HG03060 (cell line): ENCODE data around the gene PRPF8.

Source experiments
- ATAC-seq: cut with Tn5 transposase; IDR thresholded peaks from one replicate; pipeline ENCODE4 v1.9.1; 2021; ENCODE audit warnings: low read depth, moderate number of reproducible peaks; ENCODE audit not compliant: unreplicated experiment

The PRPF8 gene

DNA sequence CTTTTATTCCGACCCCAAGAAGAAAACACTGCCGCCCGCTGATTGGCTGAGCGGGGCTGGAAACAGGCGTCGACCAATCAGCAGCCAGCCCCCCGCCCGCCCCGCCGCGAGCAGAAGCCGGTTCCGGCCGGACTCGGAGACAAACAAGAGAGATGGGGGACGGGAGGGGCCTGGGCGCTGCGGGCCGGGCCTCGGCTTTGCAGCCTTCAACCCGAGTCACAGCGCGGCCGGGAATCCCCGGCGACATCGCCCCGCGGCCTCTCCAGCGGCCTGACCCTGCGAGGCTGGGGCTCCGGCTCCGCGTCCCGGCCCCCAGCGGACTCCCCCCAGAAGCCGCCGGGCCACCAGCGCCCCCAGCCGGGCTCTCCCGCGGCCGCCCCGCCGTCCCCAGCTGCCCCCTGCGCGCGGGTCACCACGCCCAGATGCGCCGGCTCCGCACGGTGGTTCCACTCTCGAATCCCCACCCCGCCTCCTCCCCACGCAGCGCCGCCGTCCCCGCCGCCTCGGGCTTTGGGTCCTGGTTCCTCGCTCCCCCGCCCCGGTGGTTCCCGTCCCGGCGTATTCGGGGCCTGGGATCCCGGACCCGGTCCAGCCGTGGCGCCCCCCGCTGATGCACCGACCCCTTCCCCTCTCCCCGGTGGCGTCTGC lies 55.7 kb downstream of the PRPF8 start:
- no peak for ATAC-seq

DNA sequence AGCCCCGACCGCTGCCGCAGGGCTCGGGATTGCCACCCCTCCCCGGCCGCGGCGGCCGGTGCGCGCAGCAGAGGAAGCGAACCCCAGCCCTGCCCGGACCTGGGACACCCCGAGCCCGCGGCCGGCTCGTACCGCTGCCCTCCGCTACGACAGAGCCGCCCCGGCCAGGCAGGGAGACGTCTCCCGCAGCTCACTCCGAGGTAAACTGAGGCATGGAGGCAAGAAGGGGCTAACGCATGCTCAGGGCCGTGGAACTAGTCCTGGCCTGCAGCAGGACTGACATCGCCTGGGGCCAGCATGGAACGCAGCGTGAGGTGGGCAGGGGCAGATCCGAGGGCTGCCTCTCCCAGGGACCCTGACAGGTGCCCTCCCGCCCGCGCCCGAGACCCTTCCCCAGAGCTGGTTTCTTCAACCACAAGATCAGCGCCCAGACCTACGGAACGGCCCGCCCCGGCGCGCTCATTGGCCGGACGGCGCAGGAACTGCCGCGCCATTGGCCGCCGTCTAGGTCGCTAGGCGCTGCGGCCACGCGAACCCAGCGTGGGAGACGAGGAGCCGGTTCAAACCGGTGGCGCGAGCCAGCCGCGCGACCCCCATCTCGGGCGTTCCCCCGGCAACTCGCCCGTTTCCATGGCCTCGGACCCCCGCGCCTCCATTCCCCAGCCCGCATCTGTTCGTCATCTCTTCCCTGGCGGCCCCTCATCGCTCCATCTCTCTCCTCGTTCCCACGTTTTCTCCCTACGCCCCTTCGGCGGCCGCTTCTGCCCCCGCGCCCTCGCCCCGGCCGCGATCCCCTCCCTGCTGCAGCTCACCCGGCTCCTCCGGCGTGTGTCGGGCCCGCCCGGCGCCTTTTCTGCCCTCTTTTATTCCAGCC lies 56.4 kb downstream of the PRPF8 start, which contains the start of gene SLC43A2:
Gene SLC43A2 (minus strand): TSS at position 853 of the 874 bp plus-strand sequence. CDS start 960 bp downstream, outside the sequence.
- no peak for ATAC-seq

DNA sequence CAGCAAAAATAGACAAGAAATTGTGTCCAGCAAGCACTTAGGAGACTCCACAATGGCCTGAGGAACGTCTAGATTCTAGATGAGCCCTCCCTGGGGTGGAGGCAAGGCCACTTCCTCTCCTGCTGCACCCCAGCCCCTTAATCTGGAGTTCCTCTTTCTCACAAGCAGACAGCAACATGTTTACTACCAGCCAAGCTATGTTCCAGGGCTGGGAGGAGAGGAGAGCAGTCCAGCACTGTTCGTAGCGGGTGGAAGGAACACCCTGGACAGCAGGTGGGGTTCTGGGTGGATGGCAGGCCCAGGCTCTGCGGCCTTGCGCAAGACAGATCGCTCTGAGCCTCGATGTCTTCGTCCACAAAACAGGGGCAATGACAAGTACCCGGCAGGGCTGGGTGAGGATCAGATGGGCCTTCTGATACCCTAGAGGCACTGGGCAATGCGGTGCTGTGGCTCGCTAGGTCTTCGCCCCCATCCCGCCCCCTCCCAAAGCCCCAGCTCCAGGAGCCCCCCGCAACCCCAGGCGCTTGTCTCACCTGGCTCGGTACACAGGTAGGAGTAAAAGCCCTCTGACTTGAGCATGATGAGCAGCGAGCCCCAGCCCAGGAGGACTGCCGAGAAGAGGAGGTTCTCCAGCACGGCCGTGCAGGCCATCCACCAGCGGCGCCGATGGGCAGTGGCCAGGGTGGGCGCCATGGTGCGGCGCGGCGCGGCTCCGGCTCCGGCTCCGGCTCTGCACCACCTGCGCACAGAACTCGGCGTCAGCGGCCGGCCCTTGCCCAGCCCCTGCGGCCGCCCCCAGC lies 57.3 kb downstream of the PRPF8 start:
- ATAC-seq, result no peak

DNA sequence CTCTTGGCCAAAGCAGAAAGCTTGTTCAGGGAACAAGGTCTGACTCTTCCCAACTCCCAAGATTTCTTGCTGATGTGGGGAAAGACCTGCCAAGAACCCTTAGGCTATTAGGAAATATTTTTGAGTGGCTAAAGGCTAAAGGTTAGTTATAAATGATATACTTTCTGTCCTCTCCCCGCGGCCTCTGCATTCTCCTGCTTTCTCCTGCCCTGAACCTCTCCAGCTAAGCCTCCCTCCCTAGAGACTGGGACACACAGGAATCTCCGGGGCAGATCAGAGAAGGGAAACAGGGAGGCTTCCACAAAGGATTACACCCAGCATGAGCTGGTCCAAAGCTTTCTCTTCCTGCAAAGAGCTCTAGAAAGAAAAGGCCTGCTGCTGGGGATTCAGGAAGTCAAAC lies 58.3 kb downstream of the PRPF8 start:
- ATAC-seq, result no peak

DNA sequence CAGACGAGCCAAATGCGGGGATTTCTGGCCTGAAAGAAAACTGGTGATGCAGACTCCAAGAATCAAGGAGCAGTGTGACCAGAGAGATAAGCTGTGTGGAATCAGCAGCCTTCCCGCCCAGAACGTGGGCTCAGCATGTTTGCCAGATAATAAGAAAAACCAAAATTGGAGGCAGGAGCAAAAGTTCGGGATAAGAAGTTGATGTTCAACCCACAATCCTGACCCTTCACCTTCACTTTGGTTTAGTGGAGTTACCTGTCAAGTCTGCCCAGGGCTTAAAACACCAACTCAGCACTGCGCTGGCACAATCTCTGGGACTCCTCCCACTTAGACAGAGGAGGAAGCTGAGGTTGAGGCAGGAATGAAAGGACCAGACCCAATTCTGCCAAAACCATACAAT lies 59.1 kb downstream of the PRPF8 start:
- ATAC-seq, result no peak

DNA sequence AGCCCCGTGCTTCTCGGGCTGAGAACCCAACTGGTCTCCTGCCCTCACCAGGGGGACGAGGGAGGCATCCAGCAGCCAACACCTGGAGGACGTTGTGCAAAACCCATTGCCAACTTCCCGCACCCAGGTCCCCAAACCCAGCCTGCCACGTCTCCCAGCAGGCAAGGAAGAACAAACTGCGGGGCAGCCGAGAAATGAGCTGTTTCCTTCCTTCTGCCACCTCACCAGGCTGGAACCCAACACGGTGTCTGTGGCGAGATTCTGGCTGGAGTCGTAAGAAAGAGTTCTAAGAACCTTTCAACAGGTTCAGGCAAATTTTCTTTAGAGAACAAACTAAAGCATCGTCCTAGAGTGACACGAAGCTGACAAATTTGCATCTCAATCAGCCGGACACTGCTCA lies 59.6 kb downstream of the PRPF8 start:
- ATAC-seq, result no peak

DNA sequence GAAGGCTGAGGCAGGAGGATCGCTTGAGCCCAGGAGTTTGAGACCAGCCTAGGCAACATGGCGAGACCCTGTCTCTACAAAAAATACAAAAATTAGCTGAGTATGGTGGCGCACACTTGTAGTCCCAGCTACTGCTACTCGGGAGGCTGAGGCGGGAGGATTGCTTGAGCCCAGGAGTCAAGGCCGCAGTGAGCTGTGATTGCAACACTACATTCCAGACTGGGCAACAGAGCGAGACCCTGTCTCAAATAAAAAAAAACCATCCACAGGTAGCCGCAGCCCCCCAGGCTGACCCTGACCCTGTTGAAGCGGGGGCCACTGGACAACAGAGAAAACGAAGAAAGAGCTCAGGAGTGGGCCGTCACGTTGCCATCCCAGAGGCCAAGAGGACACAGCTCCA lies 60.0 kb downstream of the PRPF8 start:
- no peak for ATAC-seq

DNA sequence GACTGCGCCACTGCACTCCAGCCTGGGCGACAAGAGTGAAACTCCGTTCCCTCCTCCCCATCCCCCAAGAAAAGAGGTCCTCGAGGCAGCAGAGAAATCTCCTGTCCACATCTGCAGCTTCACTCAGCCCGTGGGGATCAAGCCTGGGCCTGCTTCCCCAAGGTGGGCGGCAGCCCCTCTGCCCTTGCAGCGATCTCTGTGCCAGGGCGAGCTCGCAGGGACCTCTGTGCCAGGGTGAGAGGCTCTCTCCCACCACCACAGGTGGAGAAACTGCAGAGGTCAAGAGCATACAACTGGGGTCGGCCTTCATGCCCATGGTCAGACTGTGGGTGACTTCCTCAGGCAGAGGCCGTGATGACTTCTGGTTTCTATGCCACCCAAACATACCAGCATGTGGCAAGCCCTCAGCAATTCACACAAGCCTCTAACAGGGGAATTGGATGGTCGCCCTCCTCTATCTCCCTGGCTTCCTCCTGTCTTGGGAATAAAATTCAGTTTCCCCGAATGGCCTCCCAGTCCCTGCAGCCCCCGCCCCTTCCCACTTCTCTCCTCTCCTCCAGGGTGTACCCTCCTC lies 61.5 kb downstream of the PRPF8 start:
- no peak for ATAC-seq

DNA sequence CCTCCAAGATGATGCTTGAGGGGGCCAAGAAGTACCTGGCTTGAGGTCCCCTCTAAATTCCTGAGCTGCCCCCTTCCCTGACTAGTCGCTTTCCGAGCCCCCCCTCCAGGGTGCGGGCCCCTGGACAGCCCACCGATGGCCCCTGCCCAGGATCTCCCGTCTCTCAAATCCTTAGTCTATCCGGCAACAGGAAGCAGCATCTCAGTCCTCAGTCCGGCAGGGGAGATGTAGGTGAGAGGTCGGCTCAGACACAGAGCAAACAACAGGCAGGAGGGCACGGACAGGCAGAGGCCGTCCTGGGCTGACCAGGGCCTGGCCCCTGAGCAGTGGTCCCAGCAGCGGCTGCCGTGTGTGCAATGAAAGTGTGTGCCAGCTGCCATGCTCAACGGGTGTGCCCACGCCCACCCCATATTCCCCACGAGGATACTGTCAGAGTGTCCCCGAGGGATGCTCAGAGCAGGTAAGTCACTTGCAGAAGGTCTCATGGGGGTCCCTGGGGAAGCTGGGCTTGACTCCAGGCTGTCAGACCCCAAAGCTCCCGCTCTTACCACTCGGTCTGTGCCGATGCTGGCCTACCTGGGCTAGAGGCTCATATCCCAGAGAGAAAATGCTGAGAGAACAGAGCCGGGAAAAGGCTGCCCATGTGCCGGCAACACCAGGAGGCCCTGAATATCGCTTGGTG lies 63.3 kb downstream of the PRPF8 start:
- no peak for ATAC-seq

DNA sequence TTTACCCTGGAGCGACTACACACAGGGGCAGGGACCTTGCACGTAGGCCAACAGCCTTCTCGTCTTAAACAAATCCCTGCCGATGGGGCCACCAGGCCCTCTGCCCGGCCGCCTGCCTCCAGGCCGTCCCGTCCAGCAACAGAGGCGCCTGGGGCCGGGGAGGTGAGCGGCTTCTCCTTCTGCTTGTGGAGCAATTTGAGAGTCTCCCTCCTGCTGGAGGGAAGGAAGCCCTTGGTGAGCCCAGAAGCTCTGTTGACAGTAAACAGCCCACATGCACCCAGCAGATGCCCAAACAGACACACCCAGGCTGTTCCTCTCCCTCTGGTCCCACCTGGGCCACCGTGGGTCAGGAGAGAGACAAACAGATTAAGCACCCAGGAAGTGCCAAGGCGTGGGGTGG lies 64.2 kb downstream of the PRPF8 start:
- no peak for ATAC-seq

DNA sequence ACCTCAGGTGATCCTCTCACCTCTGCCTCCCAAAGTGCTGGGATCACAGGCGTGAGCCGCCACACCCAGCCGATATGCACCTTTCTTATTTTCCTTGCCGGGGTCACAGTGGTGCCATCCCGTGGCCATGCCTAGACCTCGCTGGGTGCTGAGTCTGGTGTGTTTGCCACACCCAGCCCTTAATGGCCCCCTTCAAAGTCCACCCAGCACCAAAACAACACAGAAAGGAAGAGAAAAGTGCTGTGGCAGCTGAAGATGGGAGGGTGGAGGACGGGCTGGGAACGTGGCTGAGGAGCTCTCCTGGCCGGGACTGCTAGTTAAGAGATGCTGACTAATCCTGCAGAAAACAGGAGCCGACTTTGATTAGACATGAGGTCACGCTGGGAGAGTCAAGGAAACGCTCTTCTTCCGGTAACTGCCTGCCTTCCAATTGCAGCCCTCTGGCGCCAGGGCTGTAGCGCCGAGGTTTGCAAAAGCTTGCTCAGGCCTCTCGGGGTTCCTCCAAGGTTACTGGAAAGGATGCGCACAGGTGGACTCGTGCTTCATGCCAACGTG lies 67.0 kb downstream of the PRPF8 start:
- ATAC-seq, result no peak

DNA sequence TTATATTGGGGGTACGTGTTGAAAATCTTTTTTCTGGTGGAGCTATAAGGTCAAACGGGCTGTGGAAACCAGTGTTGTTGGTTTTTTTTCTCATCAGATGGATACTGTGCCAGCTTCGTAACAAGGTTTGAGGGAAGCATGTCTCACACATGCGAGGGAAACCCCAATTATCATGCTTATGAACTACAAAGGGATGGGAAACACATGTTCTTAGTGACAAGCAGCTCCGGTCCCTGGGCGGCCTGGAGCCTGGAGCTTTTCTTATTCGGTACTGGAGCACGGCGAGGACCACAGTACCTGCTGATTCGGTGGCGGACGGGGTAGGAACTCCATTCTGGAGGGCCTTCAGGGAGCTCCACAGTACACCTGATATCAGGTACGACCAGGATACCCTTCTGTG lies 68.6 kb downstream of the PRPF8 start:
- no peak for ATAC-seq

DNA sequence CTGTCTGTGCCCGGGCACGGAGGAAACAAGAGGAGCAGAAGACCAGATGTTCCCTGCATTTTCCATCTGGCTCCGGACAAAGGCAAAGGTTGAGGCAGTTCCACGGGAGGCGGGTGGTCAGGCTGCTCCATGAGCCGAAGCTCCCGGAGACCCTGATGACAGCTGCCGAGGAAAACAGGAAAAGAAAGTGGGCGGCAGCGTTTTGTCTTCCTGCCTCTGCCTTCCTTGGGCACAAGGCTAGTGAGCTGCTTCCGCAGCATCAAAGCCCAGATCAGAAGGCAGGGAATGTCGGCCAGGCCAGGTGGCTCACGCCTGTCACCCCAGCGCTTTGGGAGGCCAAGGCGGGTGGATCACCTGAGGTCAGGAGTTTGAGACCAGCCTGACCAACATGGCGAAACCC lies 72.3 kb downstream of the PRPF8 start:
- no peak for ATAC-seq

DNA sequence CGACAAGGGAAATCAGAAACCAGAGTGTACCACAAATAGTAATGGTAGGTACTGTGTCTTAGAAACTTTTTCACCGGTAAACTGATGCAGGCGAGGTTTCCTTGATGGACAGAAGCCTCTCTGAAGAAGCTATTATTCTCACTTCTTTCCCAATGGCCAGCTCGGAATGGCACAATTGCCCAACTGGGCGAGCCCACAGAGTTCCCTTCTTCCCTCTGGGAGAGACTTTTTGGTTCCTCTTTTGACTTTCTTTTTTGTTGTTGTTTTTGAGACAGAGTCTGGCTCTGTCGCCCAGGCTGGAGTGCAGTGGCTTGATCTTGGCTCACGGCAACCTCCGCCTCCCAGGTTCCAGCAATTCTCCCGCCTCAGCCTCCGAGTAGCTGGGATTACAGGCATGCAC lies 73.0 kb downstream of the PRPF8 start:
- no peak for ATAC-seq

DNA sequence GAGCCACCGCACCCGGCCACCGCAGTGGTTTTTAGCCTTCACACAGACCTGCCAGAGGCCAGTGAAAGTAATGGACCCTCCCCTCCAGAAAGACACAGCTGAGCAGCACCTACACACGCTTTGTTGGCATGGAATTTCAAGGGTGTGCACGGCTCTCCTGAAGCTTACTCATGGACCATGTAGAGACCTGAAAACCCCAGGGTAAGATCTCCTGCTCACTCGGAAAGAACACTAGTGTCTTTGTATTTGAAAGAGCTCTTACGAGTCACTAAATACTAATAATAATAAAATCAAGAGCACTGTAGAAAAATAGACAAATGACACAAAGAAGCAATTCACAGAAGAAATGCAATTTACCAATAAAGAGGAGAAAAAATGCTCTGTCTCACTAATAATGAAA lies 76.0 kb downstream of the PRPF8 start:
- ATAC-seq, result no peak

DNA sequence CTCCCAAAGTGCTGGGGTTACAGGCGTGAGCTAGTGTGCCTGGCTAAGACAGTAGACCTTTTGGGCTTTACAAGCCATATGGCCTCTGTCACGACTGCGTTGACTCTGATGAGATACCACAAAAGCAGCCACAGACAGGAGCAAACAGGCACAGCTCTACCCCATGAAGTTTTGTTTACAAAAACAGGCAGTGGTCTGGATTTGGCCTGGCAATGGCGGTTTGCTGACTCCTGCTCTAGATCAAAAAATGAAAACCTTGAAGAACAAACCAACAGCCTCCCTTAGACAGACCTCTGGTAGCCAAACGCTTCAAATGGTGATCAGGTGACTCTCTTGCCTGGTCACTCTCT lies 76.7 kb downstream of the PRPF8 start:
- ATAC-seq, result no peak

DNA sequence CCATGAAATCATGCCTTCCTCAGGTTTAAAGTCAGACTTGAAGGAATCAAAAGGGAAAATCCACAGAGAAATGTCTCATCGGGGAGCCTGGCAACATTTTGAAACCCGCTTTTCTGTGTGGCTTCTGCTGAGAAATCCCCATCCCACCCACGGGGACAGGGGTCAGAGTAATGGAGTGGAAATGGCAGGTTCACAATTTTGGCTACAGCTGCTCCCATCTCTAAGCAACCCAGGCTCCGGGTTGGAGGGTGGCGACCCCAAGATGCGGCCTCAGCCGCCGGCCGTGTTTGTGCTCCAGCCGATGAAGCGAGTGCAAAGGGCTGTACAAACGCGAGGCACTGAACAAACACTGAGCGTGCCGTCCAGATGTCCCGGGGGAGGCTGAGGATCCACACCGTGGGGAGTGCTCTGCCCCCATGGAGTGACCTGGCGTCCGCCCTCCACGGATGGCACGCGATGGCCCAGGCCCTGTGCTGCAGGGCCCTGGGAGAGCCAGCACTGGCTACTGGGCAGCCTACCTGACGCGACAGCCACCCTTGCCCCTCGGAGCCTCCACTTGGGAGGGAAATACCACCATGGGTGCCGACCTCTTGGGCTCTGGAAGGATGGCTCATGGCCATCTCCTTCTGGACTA lies 78.2 kb downstream of the PRPF8 start:
- ATAC-seq, result no peak

DNA sequence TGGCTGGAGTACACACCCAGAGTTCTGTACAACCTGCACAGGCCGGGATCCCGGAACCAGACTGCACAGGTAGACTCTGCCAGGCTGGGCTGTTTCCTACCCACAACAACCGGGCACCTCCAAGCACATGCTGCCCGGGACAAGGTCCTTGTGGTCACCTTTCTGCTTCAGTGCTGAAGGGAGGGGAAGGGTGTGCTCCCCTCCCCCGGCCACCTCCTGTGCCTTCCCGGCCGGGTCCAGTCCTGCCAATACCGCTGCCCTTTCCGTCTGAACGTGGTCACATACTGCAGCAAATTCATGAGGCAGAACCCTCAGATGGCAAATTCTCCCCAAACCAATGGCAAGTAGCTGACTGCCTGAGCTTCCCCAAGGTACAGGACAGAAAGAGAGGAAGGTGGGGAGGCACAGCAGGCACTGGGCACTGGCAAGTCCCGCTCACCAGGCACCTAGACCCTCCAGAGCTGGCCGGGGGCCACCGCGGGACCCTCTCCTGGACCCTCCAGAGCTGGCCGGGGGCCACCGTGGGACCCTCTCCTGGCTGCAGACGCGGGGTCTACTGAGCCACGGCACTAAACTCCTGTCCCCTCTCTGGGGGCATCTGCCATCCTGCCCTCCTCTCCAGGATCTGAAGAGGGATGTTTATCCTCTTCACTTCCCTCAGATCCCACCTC lies 78.9 kb downstream of the PRPF8 start:
- no peak for ATAC-seq
